Activated naive CD4-positive, alpha-beta T cell treated with anti-CD3 and anti-CD28 coated beads, Interleukin-2, amount 50 U/mL, for 72 hours (primary cell): ENCODE results near the gene MYBPH. TPM values are rescaled to one million over a fixed set of nuclear protein-coding genes. Genes with fewer than 3 reads are reported as not detected.

Experiments
- ATAC-seq, 2 donors: fragments of 150-1000 bp; cut with Tn5 transposase; 2 replicates each; pipeline ENCODE4 v1.10.0; 2021; ENCODE audit warnings: mild to moderate bottlenecking in 2 of 2, moderate library complexity in 2 of 2
- DNase-seq, 2 donors: peaks; one replicate each; pipeline ENCODE4 v3.0.0; 2021 to 2022; ENCODE audit warnings: low spot score in 2 of 2
- H3K27ac Mint-ChIP-seq, 2 donors: one replicate each; pipeline ENCODE4 v1.8.0; 2022; ENCODE audit warnings: mild to moderate bottlenecking in 2 of 2, mixed read lengths in 2 of 2
- H3K36me3 Mint-ChIP-seq, 2 donors: one replicate each; pipeline ENCODE4 v1.8.0; 2022; ENCODE audit warnings: mixed read lengths in 2 of 2
- H3K9me3 Mint-ChIP-seq, 2 donors: one replicate each; pipeline ENCODE4 v1.8.0; 2022; ENCODE audit warnings: mixed read lengths in 2 of 2
- total RNA-seq, 2 donors: library from RNA; stranded (reverse); gene quantifications; one replicate each; pipeline ENCODE4 v1.2.3, GENCODE V29; 2022

MYBPH gene
- total RNA-seq, 2 donors from 2014 or later, result not detected

DNA sequence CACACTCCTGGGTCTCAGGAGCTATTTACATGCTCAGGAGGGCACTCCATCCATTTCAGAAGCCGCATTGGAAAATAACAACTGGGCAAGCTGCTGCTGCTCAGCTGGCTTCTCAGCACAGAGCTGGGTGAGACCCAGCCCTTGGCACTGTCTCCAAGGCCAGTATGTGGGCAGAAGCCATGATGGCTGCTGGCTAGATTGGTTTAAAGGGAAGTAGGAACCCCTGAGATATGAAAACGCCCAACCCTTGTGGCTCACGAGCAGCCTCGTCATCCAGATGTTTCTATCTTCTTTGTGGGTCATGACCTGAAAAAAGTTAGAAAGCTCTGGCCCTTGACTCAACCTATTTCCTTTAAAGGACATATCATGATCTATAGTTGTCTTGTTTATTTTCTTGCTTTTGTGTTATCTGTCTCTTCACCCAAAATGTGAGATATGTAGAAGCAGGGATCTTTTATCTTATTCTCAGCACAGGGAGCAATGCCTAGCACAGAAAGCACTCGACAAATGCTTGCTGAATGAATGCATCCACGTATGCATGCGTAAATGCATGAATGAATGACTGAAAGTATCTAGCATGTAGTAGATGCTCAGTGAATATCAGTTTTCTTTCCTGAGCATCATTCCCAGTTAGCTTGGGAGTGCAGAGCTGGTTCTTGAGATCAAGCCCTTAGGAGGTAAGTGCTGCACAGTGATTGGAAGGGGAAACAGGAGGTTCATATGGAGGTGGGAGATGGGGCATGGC is 11.6 kb downstream of the MYBPH start:
- H3K36me3 Mint-ChIP-seq, result no peaks in the 10 kb centered on the region
- ATAC-seq (no peak), DNase-seq (no peak)
- no peaks in the 10 kb centered on the region for H3K9me3 Mint-ChIP-seq
- no peak overlapping the region for H3K27ac Mint-ChIP-seq

- ATAC-seq (no peak), DNase-seq (no peak)
- H3K36me3 Mint-ChIP-seq, result no peaks in the 10 kb centered on the region
- H3K9me3 Mint-ChIP-seq, result no peaks in the 10 kb centered on the region
- H3K27ac Mint-ChIP-seq, result no peak overlapping the region
Observed at GRCh38 chr1:203162403-203162802, 13.2 kb downstream of the MYBPH start.

DNA sequence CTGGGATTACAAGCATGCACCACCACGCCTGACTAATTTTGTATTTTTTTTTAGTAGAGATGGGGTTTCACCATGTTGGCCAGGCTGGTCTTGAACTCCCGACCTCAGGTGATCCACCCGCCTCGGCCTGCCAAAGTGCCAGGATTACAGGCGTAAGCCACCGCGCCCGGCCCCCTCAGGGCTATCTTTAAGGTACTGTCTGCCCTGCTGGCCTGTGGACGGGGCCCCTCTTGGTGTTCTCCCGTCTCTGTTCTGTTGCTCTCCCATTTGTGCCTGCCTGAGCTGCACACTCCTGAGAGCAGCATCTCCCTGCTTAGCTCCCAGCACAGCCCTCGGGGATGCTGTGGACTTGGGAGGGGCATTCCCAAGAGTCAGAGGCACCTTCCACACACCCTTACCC is 13.9 kb downstream of the MYBPH start:
- Mint-ChIP-seq H3K27ac (no peak overlapping the region), H3K9me3 (no peaks in the 10 kb centered on the region), H3K36me3 (no peaks in the 10 kb centered on the region)
- ATAC-seq (no peak), DNase-seq (no peak)

- H3K9me3 Mint-ChIP-seq, result no peaks in the 10 kb centered on the region
- ATAC-seq (no peak), DNase-seq (no peak)
- no peaks in the 10 kb centered on the region for H3K36me3 Mint-ChIP-seq
- H3K27ac Mint-ChIP-seq, result no peak overlapping the region
Observed at GRCh38 chr1:203161175-203161574, 14.5 kb downstream of the MYBPH start.

- Mint-ChIP-seq H3K27ac (no peak overlapping the region), H3K36me3 (no peaks in the 10 kb centered on the region)
- ATAC-seq, result no peak
Observed at GRCh38 chr1:203159844-203160243, 15.8 kb downstream of the MYBPH start.

DNA sequence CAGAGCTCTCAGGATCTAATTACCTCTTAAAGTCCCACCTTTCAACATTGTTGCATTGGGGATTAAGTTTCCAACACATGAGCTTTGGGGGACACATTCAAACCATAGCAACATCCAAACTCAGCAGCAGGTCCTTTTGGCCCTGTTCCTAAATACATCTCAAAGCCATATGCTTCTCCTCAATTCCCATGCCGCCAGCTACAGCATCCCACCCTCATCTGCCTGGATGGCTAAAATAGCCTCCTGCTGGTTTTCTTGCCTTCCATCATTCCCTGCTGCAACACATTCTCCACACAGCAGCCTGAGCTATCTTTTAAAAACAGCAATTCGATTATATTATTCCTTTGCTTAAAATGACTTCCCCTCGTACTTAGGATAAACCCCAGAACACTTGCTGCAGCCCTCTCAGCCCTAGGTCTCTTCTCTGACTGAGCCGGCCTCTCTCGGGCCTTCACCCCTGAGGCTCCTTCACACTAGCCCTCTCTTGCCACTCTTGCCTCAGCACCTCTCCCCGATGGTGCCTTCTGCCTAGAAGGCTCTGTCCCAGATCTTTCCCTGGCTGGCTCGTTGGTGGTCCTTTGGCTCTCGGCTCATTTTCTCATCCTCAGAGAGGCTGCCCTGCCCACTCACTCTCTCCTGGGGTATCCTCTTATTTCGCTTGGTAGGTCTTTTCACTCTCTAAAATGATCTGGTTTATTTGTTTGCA is 16.5 kb downstream of the MYBPH start:
- no peak for DNase-seq
- H3K36me3 Mint-ChIP-seq, result no peaks in the 10 kb centered on the region
- no peaks in the 10 kb centered on the region for H3K9me3 Mint-ChIP-seq
- ATAC-seq, result no peak
- H3K27ac Mint-ChIP-seq, result no peak overlapping the region

More at GRCh38 chr1:203159844-203160243, 15.8 kb downstream of the MYBPH start:
- no peak for DNase-seq
- H3K9me3 Mint-ChIP-seq, result no peaks in the 10 kb centered on the region

GRCh38 chr1:203158423-203158822 is 17.2 kb downstream of the MYBPH start:
- no peaks in the 10 kb centered on the region for H3K36me3 Mint-ChIP-seq

DNA sequence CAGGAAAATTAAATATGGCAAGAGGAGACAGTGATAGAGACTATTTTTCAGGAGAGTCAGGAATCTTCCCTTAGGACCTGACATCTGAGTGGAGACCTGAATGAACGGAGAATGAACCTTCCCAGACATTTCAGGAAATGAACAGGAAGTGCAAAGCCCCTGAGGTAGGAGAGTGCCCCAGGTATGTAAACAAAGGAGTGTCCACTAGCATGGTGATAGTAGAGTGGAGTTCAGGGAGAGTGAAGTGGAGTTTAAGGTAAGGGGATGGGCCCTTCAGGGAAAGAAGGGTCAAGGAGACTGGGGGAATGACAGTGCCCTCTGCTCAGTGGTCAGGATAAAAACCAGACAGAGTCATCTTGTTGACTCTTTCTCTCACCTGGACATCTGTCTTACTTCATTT is 19.3 kb downstream of the MYBPH start:
- no peak for ATAC-seq
- no peak overlapping the region for H3K27ac Mint-ChIP-seq
- H3K9me3 Mint-ChIP-seq, result no peaks in the 10 kb centered on the region

More at GRCh38 chr1:203158423-203158822, 17.2 kb downstream of the MYBPH start:
- Mint-ChIP-seq H3K27ac (no peak overlapping the region), H3K9me3 (no peaks in the 10 kb centered on the region)
- DNase-seq (no peak), ATAC-seq (no peak)

DNA sequence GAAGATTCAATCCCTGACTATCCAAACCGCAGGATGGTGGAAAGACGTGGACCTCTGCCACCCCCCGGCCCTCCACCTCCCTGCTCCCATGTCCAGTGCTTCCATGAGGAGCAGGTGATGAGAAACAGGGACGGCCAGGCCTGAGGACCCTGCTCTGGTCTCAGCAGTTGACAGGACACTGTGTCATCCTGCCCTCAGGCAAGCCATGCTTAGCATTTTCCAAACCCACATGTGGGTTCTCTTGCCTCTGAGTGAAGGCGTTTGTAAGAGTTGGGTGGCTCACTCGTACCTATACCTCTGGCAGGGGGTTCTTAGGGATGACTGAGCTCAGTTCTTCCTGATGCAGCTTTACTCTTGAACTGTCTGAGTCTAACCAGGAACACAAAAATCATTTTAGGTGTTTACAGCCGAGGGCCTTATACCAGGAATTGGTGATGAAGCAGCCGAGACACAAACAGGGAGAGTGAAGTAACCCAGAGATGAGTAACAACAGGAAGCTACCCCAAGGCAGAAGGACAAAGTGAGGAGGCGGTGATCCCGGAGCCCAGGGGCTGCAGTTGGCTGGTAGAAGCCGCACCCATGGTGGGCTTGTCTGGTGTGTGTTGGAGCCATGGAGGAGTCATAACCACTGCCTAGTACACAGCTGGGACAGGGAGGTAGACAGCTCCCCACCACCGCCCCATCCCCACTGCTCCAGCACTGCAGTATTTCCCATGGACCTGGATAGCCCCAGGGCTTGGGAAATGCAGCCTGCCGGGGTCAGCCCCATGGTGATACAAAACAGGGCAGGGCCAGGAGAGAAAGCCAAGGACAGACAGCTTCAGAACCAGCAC is 21.4 kb downstream of the MYBPH start:
- Mint-ChIP-seq H3K36me3 (no peaks in the 10 kb centered on the region), H3K27ac (no peak overlapping the region), H3K9me3 (no peaks in the 10 kb centered on the region)
- no peak for DNase-seq
- no peak for ATAC-seq

More for the DNA sequence above, 19.3 kb downstream of the MYBPH start:
- no peaks in the 10 kb centered on the region for H3K36me3 Mint-ChIP-seq
- no peak for DNase-seq

DNA sequence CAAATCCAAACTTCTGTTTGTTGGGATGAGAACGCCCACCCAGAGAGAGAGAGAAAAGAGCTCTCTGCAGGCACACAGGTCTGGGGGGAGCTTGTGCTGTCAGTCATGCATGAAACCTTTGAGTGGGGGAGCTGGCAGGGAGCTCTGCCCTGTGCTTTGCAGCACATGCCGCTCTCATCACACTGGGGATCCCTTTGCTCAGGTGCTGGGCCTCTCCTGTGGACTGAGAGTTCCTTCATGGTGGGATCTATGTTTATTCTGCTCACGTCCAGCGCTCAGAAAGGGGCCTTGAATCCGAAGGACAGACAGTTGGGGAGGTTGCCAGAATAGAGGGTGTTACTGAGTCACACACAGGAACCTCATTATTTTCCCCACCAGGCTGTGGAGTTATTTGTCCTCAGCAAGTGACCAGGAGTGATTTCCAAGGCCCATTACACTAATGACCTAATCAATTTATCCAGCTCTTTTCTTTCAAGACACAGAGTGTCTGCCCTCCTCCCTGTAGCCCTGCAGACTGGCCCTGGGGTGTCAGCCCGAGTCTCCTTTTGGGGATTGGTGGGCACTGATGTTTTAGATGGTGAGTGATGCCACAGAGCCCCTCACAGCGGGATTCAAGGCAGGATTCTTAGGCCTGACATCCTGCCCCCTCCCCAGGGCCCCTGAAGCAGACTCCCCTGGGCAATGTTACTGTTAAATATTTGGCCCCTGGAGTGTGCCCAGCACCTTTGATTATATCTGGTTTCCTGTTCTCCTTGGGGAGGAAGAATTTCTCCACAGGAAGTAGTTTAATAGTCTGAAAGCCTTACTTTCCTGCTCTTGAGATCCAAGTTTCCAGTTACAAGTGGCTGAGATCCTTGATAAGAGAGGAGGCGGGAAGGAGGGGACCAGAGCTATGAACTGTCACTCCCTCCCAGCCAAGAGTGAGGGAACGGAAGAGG is 22.3 kb downstream of the MYBPH start:
- DNase-seq (no peak), ATAC-seq (no peak)
- Mint-ChIP-seq H3K27ac (no peak overlapping the region), H3K36me3 (no peaks in the 10 kb centered on the region), H3K9me3 (no peaks in the 10 kb centered on the region)

- ATAC-seq (no peak), DNase-seq (no peak)
- no peaks in the 10 kb centered on the region for H3K9me3 Mint-ChIP-seq
- H3K36me3 Mint-ChIP-seq, result no peaks in the 10 kb centered on the region
- H3K27ac Mint-ChIP-seq, result no peak overlapping the region
Observed at GRCh38 chr1:203152158-203153034, 23.2 kb downstream of the MYBPH start.

DNA sequence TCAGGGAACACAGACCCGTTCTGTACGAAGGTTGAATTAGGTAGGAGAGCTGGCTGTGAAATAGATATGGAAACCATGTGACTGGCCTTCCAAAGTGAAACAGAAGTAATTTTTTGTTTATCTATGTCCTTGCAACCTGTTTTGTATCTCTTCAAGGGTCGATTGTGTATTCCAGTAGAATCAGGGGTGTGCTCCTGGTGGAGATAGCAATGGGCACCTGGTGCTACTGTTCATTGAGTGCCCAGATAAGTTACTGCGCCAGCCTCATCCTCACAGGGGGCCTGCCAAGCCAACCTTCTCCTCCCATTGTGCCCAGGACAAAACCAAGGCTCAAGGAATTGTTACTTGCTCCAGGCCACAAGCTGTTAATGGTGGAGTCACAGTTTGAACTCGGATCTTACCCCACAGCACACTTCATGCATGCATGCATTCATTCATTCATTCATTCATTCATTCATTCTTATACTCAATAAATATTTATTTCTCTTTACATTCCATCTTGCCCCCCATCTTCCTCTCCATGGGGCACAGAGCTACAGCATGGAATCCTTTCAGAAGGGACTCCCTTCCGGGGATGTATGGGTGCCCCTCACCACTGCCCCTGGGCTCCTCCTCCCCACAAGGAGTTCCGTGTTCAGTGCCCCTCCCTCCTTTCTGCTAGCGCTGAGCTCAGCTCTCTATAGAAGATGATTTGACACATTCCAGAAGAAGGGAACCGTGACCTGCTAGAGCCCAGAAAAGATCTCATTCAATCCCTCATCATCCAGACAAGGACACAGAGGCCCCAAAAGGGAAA is 24.1 kb downstream of the MYBPH start:
- ATAC-seq (no peak), DNase-seq (no peak)
- Mint-ChIP-seq H3K36me3 (no peaks in the 10 kb centered on the region), H3K27ac (no peak overlapping the region), H3K9me3 (no peaks in the 10 kb centered on the region)

DNA sequence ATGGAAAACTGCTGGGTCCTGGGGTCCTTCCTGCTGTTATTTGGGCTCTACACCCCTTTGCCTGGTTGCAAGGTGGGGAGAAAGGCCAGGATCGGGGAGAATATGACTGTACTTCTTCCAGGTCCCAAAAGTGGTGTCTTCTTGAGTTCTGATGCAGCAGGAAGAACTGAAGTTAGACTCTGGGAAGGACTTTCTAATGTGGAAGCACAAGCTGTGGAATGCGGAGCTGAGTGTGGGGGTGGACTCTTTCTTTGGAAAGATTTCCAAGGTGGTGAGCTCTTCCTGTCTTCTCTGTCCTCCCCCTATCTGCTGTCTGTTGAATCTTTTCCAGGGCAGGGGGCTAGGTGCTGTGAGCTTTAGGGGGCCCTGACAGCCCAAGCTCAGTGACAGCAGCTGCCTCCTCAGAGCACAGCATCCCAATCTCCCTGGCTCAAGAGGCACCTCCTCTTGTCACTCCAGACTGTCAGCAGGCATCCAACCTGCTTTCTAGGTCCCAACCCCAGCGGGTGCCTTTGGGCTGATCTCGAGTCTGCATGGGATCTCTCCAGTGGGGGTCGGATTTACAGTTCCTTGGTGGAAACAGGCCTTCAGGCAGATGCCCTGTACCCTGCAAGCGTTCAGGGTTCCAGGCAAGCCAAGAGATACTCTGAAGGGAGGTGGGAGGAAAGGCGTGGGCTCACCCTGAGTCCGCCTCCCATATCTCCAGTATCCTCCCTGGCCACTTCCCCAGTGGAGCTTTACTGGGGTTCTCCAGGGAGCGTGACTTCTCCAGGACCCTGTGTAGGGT is 24.9 kb downstream of the MYBPH start:
- no peaks in the 10 kb centered on the region for H3K36me3 Mint-ChIP-seq
- ATAC-seq (no peak), DNase-seq (no peak)
- H3K27ac Mint-ChIP-seq, result peak overlapping the region in 1 of 2 donors; percentile 57
- H3K9me3 Mint-ChIP-seq, result no peaks in the 10 kb centered on the region

GRCh38 chr1:203149188-203149840 is 26.3 kb downstream of the MYBPH start:
- Mint-ChIP-seq H3K36me3 (no peaks in the 10 kb centered on the region), H3K9me3 (no peaks in the 10 kb centered on the region), H3K27ac (no peak overlapping the region)
- ATAC-seq, result no peak
- DNase-seq, result no peak
